CD4-positive, alpha-beta T cell treated with Interleukin-17A for 1 hour (primary cell): ENCODE data around the gene ATP6V0A4.

Experiments
- DNase-seq: peaks from one replicate; pipeline ENCODE4 v3.0.0-alpha.2; 2020

ATP6V0A4 gene

DNA sequence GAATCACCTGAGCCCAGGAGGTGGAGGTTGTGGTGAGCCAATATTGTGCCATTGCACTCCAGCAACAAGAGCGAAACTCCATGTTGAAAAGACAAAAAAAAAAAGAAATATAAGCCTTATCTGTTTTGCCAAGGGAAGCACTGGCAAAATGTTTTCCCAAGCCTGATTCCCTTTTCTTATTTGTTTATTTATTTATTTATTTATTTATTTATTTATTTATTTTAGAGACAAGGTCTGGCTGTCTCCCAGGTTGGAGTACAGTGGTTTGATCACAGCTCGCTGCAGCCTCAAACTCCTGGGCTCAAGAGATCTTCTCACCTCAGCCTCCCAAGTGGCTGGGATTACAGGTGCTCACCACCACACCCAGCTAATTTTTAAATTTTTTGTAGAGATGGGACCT, 141.0 kb downstream of the ATP6V0A4 start:
- no peak for DNase-seq
